Endothelial cell of umbilical vein (primary cell): ENCODE measurements around the gene XIRP1. TPM values are rescaled to one million over a fixed set of nuclear protein-coding genes. Genes with fewer than 3 reads are reported as not detected.

Experiments used
- BruUV-seq: library from RNA; stranded (reverse); fragments of 400-500 nt; replicated peaks from 2 replicates; lab custom pipeline; 2021; lab: Mats Ljungman, UMichigan
- CTCF ChIA-PET: fragments of 300-600, 350-600 bp; sonication (Branson Sonifier 250); formaldehyde crosslinking; loops from one replicate; lab custom pipeline; 2021; ENCODE audit warnings: antibody characterized with exemption, inconsistent platforms; lab: Charles Lee
- POLR2A ChIA-PET: fragments of 300-600, 350-600 bp; sonication (Branson Sonifier 250); formaldehyde crosslinking; loops from one replicate; lab custom pipeline; 2021; ENCODE audit warnings: antibody characterized with exemption, inconsistent platforms; lab: Charles Lee
- DNase-seq: peaks from one replicate; pipeline ENCODE4 v3.0.0-alpha.2; 2011; ENCODE audit warnings: low read depth, low spot score
- FAIRE-seq: peaks from 2 replicates; lab custom pipeline; 2011; peaks lifted over from hg19 to GRCh38; lab: Jason Lieb, UNC
- H2AFZ ChIP-seq: 2 replicates; pipeline ENCODE4 v1.6.0; 2012; ENCODE audit warnings: low read depth, low read length, control low read depth, inconsistent platforms
- H3K27ac ChIP-seq: 2 replicates; pipeline ENCODE4 v1.5.1; 2011; ENCODE audit warnings: low read depth, mild to moderate bottlenecking, control low read depth, low read length, moderate library complexity; ENCODE audit not compliant: insufficient read depth
- H3K27me3 ChIP-seq, 2 experiments: 2 replicates each; pipeline versions ENCODE4 v1.6.0 to v1.6.1; 2011; ENCODE audit warnings: low read length in 2 of 2, mixed read lengths in 1 of 2; ENCODE audit not compliant: control insufficient read depth in 2 of 2, insufficient read depth in 2 of 2
- H3K36me3 ChIP-seq, 2 experiments: 2 replicates in 1 of 2; 3 replicates in 1 of 2; pipeline ENCODE4 v1.5.1; 2011; ENCODE audit warnings: low read length in 2 of 2, mild to moderate bottlenecking in 1 of 2, moderate library complexity in 1 of 2; ENCODE audit not compliant: control insufficient read depth in 2 of 2, insufficient read depth in 2 of 2; ENCODE audit errors: extremely low read depth in 1 of 2
- H3K4me1 ChIP-seq: 3 replicates; pipeline ENCODE4 v1.5.1; 2011; ENCODE audit warnings: mild to moderate bottlenecking, low read length; ENCODE audit not compliant: control insufficient read depth, insufficient read depth; ENCODE audit errors: extremely low read depth
- H3K4me2 ChIP-seq: 2 replicates; pipeline ENCODE4 v1.6.1; 2011; ENCODE audit warnings: low read length, control low read depth, mixed read lengths; ENCODE audit not compliant: insufficient read depth
- H3K4me3 ChIP-seq, 3 experiments: fragments of 200-600 bp in 1 of 3; sonication (generic), shearing (Covaris generic) in 1 of 3; replicated peaks in 1 of 3; 2 replicates each; pipeline ENCODE4 v1.5.1; 2011 to 2016; ENCODE audit warnings: control low read depth in 3 of 3, low read length in 3 of 3, mild to moderate bottlenecking in 2 of 3, inconsistent platforms in 1 of 3, low read depth in 1 of 3, moderate library complexity in 1 of 3; ENCODE audit not compliant: insufficient read depth in 1 of 3
- H3K79me2 ChIP-seq: 2 replicates; pipeline ENCODE4 v1.6.0; 2012; ENCODE audit warnings: low read length, inconsistent platforms; ENCODE audit not compliant: control insufficient read depth, insufficient read depth
- H3K9ac ChIP-seq: replicated peaks from 2 replicates; pipeline ENCODE3; 2011; ENCODE audit warnings: low read length, control low read depth; ENCODE audit not compliant: insufficient read depth; ENCODE audit errors: extremely low read depth
- H3K9me1 ChIP-seq: replicated peaks from 3 replicates; pipeline ENCODE4 v1.6.0; 2011; ENCODE audit warnings: mild to moderate bottlenecking, low read length; ENCODE audit not compliant: control insufficient read depth, insufficient read depth; ENCODE audit errors: extremely low read depth
- H3K9me3 ChIP-seq: replicated peaks from 2 replicates; pipeline ENCODE4 v1.5.1; 2012; ENCODE audit warnings: low read length, inconsistent platforms; ENCODE audit not compliant: control insufficient read depth, insufficient read depth
- H4K20me1 ChIP-seq: replicated peaks from 2 replicates; pipeline ENCODE3; 2011; ENCODE audit warnings: mild to moderate bottlenecking, low read length; ENCODE audit not compliant: control insufficient read depth, insufficient read depth; ENCODE audit errors: extremely low read depth
- CTCF ChIP-seq, 2 donors: IDR thresholded peaks; 1 replicate in 1 of 2; 2 replicates in 1 of 2; pipeline ENCODE4 v1.5.1; 2011; ENCODE audit warnings: low read length in 2 of 2, mild to moderate bottlenecking in 2 of 2, moderate library complexity in 2 of 2, control low read depth in 1 of 2, inconsistent platforms in 1 of 2, low read depth in 1 of 2; ENCODE audit not compliant: insufficient read depth in 1 of 2; ENCODE audit errors: extremely low read depth in 1 of 2
- EZH2 ChIP-seq: IDR thresholded peaks from 2 replicates; pipeline ENCODE4 v1.6.1; 2012; ENCODE audit warnings: borderline replicate concordance, low read depth, mild to moderate bottlenecking, moderate library complexity, low read length, inconsistent platforms; ENCODE audit not compliant: severe bottlenecking
- FOS ChIP-seq: IDR thresholded peaks from 2 replicates; pipeline ENCODE4 v1.6.1; 2011; ENCODE audit warnings: mild to moderate bottlenecking, low read length, moderate library complexity, borderline replicate concordance; ENCODE audit not compliant: insufficient read depth
- GATA2 ChIP-seq: IDR thresholded peaks from 2 replicates; pipeline ENCODE4 v1.7.0; 2011; ENCODE audit warnings: low read depth, mild to moderate bottlenecking, moderate library complexity, mixed read lengths, low read length; ENCODE audit not compliant: insufficient read length, insufficient read depth
- JUN ChIP-seq: IDR thresholded peaks from 2 replicates; pipeline ENCODE4 v1.6.1; 2011; ENCODE audit warnings: borderline replicate concordance, low read depth; ENCODE audit not compliant: insufficient read length, insufficient read depth
- MAX ChIP-seq: IDR thresholded peaks from 2 replicates; pipeline ENCODE4 v1.6.1; 2011; ENCODE audit not compliant: insufficient read depth, insufficient read length
- MYC ChIP-seq: IDR thresholded peaks from one replicate; pipeline ENCODE4 v1.6.1; 2011; ENCODE audit warnings: mild to moderate bottlenecking, low read depth, low read length
- POLR2A ChIP-seq: IDR thresholded peaks from 2 replicates; pipeline ENCODE4 v1.6.1; 2012; ENCODE audit warnings: low read depth, mild to moderate bottlenecking, control low read depth, low read length
- POLR2AphosphoS5 ChIP-seq: IDR thresholded peaks from 2 replicates; pipeline ENCODE4 v1.6.1; 2012; ENCODE audit warnings: low read depth, mild to moderate bottlenecking, control low read depth, low read length, moderate library complexity; ENCODE audit not compliant: insufficient read depth
- dilution Hi-C: fragments of 300-500 bp; cut with MboI; formaldehyde crosslinking; loops from one replicate; pipeline ENCODE4 v1.15.0; 2019; ENCODE audit warnings: low sequenced_read_pairs; ENCODE audit not compliant: extremely low pct_ligation_motif_present
- intact Hi-C: fragments of 100-400 bp; cut with micrococcal nuclease; formaldehyde crosslinking; loops from one replicate; pipeline ENCODE4 v1.10.0; 2022
- polyA plus RNA-seq, 4 experiments: library from polyadenylated mRNA; depleted of rRNA in 3 of 4; stranded (reverse) in 3 of 4; unstranded in 1 of 4; fragments of >200 nt; gene quantifications; 2 replicates each; pipeline versions ENCODE4 v1.2.1 to v1.2.3, GENCODE V29; 2011 to 2012; ENCODE audit warnings: missing spikeins in 1 of 4
- total RNA-seq: library from RNA; stranded (reverse); gene quantifications from 2 replicates; pipeline ENCODE4 v1.2.3, GENCODE V29; 2021

Gene XIRP1
- total and polyA plus RNA-seq, 2 donors (not counting 3 experiments of a cell fraction or from before 2014, with no cell fraction given), result not detected

GRCh38 chr3:39213613-39214012 lies 21.2 kb upstream of the XIRP1 start:
- intact Hi-C loops, result no loop called here
- dilution Hi-C loops, result no loop called here

More at GRCh38 chr3:39213613-39214012, 21.2 kb upstream of the XIRP1 start:
- H4K20me1 ChIP-seq, result no peaks in the 10 kb centered on the region
- no TSS peak for BruUV-seq
- no peak for TF ChIP-seq JUN
- no peak for TF ChIP-seq FOS
- TF ChIP-seq GATA2, result no peak
- no peak for TF ChIP-seq POLR2A
- no peak for TF ChIP-seq MYC
- TF ChIP-seq MAX, result no peak
- TF ChIP-seq EZH2, result no peak
- TF ChIP-seq POLR2AphosphoS5, result no peak
- TF ChIP-seq CTCF (IDR thresholded peaks at IDR 0.05; ENCODE audit: extremely low read depth in 1 of 2, insufficient read depth in 1 of 2, low read depth in 1 of 2, low read length in 2 of 2), result no peak
- POLR2A ChIA-PET, result no interaction called here
- FAIRE-seq (no peak), DNase-seq (no peak)
- no peak overlapping the region for H3K27ac ChIP-seq
- H3K79me2 ChIP-seq, result no peaks in the 10 kb centered on the region
- CTCF ChIA-PET, result interaction anchor here (1.0 to 1.7 kb wide), 4 partner anchors 11 to 78 kb away, joined by 3 to 5 read pairs (median 4); no protein-coding TSS in a partner anchor
- peaks cover 0 to 9% of the 10 kb centered on the region in 2 experiments for H3K27me3 ChIP-seq
- H3K4me2 ChIP-seq, result no peak overlapping the region
- H2AFZ ChIP-seq, result no peak overlapping the region
- H3K4me3 ChIP-seq, result no peak overlapping the region
- no peak overlapping the region for H3K9ac ChIP-seq
- no peaks in the 10 kb centered on the region for H3K9me3 ChIP-seq
- H3K9me1 ChIP-seq, result no peaks in the 10 kb centered on the region
- H3K4me1 ChIP-seq, result no peaks in the 10 kb centered on the region
- no peaks in the 10 kb centered on the region for H3K36me3 ChIP-seq
